Upper lobe of left lung (tissue), 4 donors: ENCODE results near the gene NQO1.

Source experiments
- CTCF ChIP-seq, 6 experiments: fragments of 450-650 bp in 4 of 6; fragments of 200-600 bp in 2 of 6; sonication (generic) in 2 of 6; IDR thresholded peaks; one replicate each; pipeline ENCODE4 v1.5.1; 2016 to 2019; ENCODE audit warnings: antibody characterized with exemption in 6 of 6
- EP300 ChIP-seq, 4 donors: sonication (generic); formaldehyde crosslinking; IDR thresholded peaks; one replicate each; pipeline ENCODE4 v1.5.1; 2017; ENCODE audit warnings: antibody characterized with exemption in 4 of 4, control low read depth in 2 of 4

DNA sequence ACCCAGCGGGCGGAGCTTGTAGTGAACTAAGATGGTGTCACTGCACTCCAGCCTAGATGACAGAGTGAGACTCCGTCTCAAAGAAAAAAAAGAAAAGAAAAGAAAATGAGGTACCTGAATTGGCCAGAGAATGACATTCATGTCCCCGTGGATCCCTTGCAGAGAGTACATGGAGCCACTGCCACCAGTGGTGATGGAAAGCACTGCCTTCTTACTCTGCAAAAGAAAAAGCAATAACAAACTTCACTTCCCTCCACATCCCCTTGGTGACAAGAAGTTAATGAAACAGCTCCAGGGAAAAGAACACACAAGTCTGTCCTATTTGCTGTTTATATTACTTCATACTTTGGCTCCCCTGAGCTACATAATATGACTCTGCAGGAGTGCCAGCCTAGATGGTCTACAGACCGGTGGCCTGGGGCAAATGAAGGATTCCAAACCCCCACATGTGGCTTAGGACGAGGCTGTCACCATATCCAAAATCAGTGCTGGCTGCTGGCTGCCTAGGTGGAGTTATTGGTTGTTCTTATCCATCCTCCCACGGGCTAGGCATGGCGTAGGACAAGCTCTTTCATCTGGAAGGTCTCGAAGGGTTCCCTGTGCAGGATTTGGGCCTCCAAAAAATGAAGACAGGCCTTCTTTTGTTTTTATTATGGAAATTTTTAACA, 13.3 kb downstream of the NQO1 start:
- TF ChIP-seq EP300 (IDR thresholded peaks at IDR 0.05) (no peak), CTCF (IDR thresholded peaks at IDR 0.05) (no peak)
